ENCODE measurements around the gene ZFP28. TPM values are rescaled to one million over a fixed set of nuclear protein-coding genes. Genes with fewer than 3 reads are reported as not detected.

ZFP28 gene
- total RNA-seq (2014; rRNA removed; shearing (Covaris generic)) (not detected in 2 replicates), total RNA-seq (2022) (not detected in 2 replicates), Bru-seq, nascent RNA (not detected), BruChase-seq, experiment 1, labeled RNA remaining after a 6-hour chase (not detected), BruChase-seq, experiment 2, labeled RNA remaining after a 2-hour chase (not detected)
- long read RNA-seq: 0 reads

DNA sequence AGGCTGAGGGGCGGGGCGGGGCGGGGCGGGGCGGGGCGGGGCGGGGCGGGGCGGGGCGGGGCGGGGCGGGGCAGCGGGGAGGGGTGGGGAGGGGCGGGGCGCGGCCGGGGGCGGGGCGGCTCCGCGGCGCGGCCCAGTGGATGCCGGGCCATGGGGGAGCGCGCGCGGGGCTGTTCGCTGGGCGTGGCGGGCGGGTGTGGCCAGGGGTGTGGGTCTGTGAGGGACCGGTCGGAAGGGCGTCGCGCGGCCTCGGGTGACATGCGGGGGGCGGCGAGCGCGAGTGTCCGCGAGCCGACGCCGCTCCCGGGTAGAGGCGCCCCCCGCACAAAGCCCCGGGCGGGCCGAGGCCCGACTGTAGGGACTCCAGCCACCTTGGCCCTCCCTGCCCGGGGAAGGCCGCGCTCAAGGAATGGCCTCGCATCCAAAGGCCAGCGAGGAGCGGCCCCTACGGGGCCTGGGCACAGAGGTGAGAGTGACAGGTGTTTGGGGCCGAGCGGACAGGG, at the start of gene ZFP28:
ZFP28 (plus strand) TSS at position 188 of the 503 bp plus-strand sequence; CDS start at position 259, 71 bp downstream.
- H2AFZ ChIP-seq (ENCODE audit: low read length): no peak within 1 kb of the TSS
- ChIA-PET POLR2A (no interaction called here), CTCF (ENCODE audit: unreplicated experiment) (no interaction called here)
- no peak within 1 kb of the TSS for H3K4me2 ChIP-seq (ENCODE audit: low read length)
- H3K9me2 ChIP-seq (ENCODE audit: insufficient read depth, low read length): no peaks in the 10 kb centered on the region
- no peak within 1 kb of the TSS for H3K27ac ChIP-seq (ENCODE audit: low read depth, low read length, poor library complexity, severe bottlenecking)
- H3K4me1 ChIP-seq (ENCODE audit: insufficient read depth, low read length, poor library complexity, severe bottlenecking): no peaks in the 10 kb centered on the region
- no peaks in the 10 kb centered on the region for H4K20me1 ChIP-seq (ENCODE audit: insufficient read depth, low read length)
- no TSS peak for BruUV-seq (replicated peaks)
- TF ChIP-seq EZH2phosphoT487 (IDR thresholded peaks at IDR 0.05; ENCODE audit: borderline replicate concordance, low read depth, low read length) (no peak), CTCF (conservative IDR thresholded peaks at IDR 0.05; ENCODE audit: low read length) (no peak)
- H3K79me2 ChIP-seq (ENCODE audit: insufficient read depth, low read depth, low read length): no peaks in the 10 kb centered on the region
- peaks cover 5% of the 10 kb centered on the region; the same call in 1 of the 2 replicates for H3K9me3 ChIP-seq (ENCODE audit: low read length)
- intact Hi-C loops (cut with micrococcal nuclease; ENCODE audit: unreplicated experiment): no loop called here
- H3K4me3 ChIP-seq (ENCODE audit: low read depth, low read length, poor library complexity, severe bottlenecking): no peak within 1 kb of the TSS
- no peak for DNase-seq (ENCODE audit: low spot score)
- no peaks in the 10 kb centered on the region for H3K36me3 ChIP-seq (ENCODE audit: insufficient read depth, low read length)

DNA sequence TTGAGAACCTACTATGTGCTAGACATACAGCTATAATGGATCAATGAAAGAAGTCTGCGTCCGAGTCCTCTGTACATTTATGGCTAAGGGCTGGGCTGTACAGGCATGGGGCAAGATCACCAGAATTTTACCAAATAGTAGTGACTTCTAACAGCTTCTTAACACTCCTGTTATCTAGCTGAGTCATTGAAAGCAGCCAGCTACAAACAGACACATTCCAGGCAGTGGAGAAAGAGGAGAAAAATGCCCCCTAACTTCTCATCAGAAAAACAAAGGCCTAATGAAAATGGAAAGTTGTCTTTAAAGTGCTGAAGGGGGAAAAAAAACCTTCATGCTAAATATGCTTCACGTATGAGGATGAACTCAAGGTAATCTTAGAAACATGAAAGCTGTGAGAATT, 47.3 kb upstream of the ZFP28 start:
- no peak overlapping the region for H3K27ac ChIP-seq (ENCODE audit: low read depth, low read length, poor library complexity, severe bottlenecking)
- H3K4me2 ChIP-seq (ENCODE audit: low read length): no peak overlapping the region
- H2AFZ ChIP-seq (ENCODE audit: low read length): no peak overlapping the region
- no peaks in the 10 kb centered on the region for H4K20me1 ChIP-seq (ENCODE audit: insufficient read depth, low read length)
- BruUV-seq (replicated peaks): no TSS peak
- DNase-seq (ENCODE audit: low spot score): no peak
- H3K9me3 ChIP-seq (ENCODE audit: low read length): no peaks in the 10 kb centered on the region
- intact Hi-C loops (cut with micrococcal nuclease; ENCODE audit: unreplicated experiment): no loop called here
- TF ChIP-seq CTCF (conservative IDR thresholded peaks at IDR 0.05; ENCODE audit: low read length) (no peak), EZH2phosphoT487 (IDR thresholded peaks at IDR 0.05; ENCODE audit: borderline replicate concordance, low read depth, low read length) (no peak)
- H3K4me3 ChIP-seq (ENCODE audit: low read depth, low read length, poor library complexity, severe bottlenecking): no peak overlapping the region
- no peaks in the 10 kb centered on the region for H3K79me2 ChIP-seq (ENCODE audit: insufficient read depth, low read depth, low read length)
- H3K9me2 ChIP-seq (ENCODE audit: insufficient read depth, low read length): no peaks in the 10 kb centered on the region
- no peaks in the 10 kb centered on the region for H3K36me3 ChIP-seq (ENCODE audit: insufficient read depth, low read length)
- H3K4me1 ChIP-seq (ENCODE audit: insufficient read depth, low read length, poor library complexity, severe bottlenecking): no peaks in the 10 kb centered on the region
- CTCF ChIA-PET (ENCODE audit: unreplicated experiment): no interaction called here
- POLR2A ChIA-PET: no interaction called here

DNA sequence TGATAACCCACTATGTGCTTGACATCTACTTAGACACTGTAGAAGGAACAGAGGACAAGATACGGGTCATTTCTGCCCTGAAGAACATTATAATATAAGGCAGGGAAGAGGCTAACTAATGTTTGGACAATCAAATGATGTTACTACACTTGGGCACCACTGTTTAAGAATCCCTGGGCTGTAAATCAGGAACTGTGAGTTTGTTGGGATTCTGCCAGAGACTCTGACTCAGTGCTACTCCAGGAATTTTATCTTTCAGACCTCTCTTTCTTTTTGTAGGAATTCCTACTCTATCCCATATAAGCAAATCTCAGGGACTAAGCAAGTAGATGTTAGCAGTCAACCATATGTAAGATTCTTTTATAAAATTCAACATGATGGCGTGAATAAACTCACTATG, 34.2 kb upstream of the ZFP28 start:
- Histone ChIP-seq H4K20me1 (ENCODE audit: insufficient read depth, low read length) (no peaks in the 10 kb centered on the region), H3K4me1 (ENCODE audit: insufficient read depth, low read length, poor library complexity, severe bottlenecking) (no peaks in the 10 kb centered on the region), H2AFZ (ENCODE audit: low read length) (no peak overlapping the region), H3K27ac (ENCODE audit: low read depth, low read length, poor library complexity, severe bottlenecking) (no peak overlapping the region), H3K9me3 (ENCODE audit: low read length) (no peaks in the 10 kb centered on the region), H3K9me2 (ENCODE audit: insufficient read depth, low read length) (no peaks in the 10 kb centered on the region), H3K79me2 (ENCODE audit: insufficient read depth, low read depth, low read length) (no peaks in the 10 kb centered on the region), H3K4me3 (ENCODE audit: low read depth, low read length, poor library complexity, severe bottlenecking) (no peak overlapping the region), H3K36me3 (ENCODE audit: insufficient read depth, low read length) (no peaks in the 10 kb centered on the region), H3K4me2 (ENCODE audit: low read length) (no peak overlapping the region)
- no peak for DNase-seq (ENCODE audit: low spot score)
- no TSS peak for BruUV-seq (replicated peaks)
- intact Hi-C loops (cut with micrococcal nuclease; ENCODE audit: unreplicated experiment): no loop called here
- CTCF ChIA-PET (ENCODE audit: unreplicated experiment): no interaction called here
- TF ChIP-seq EZH2phosphoT487 (IDR thresholded peaks at IDR 0.05; ENCODE audit: borderline replicate concordance, low read depth, low read length) (no peak), CTCF (conservative IDR thresholded peaks at IDR 0.05; ENCODE audit: low read length) (no peak)
- POLR2A ChIA-PET: no interaction called here
